ENCODE data around the gene ANKRD35. TPM values are rescaled to one million over a fixed set of nuclear protein-coding genes. Genes with fewer than 3 reads are reported as not detected.

Gene ANKRD35
- total and polyA plus RNA-seq, 12 donors = 0.28 to 2.1 (median 0.56) TPM

DNA sequence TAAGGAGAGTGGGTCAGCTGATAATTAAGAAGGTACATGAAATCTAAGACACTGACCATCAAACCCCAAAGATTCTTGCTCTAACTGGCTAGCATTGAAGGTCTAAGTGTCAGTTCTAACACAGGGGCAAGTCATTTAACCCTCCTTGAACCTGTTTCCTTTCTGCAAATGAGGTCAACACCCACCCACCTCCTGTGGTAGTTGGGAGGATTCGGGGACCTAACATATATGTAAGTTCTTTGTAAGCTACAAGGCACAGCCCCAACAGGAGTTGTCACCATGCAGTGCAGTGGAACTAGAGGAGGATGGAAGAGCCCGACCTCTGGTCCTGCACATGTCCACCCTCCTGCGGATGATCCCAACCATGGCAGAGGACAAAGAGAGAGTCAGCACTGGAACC, 37.8 kb downstream of the ANKRD35 start:
- Histone ChIP-seq H3K9me3 (no peaks in the 10 kb centered on the region), H3K36me3 (peaks cover 0 to 66% (median 33%) of the 10 kb centered on the region in 9 donors), H3K27me3 (no peaks in the 10 kb centered on the region), H3K4me3 (no peak overlapping the region), H3K4me1 (peaks cover 0 to 19% (median 16%) of the 10 kb centered on the region in 9 donors), H3K27ac (no peak overlapping the region)
- ATAC-seq = no peak
- no peak for DNase-seq
- TF ChIP-seq, protein P1, sequence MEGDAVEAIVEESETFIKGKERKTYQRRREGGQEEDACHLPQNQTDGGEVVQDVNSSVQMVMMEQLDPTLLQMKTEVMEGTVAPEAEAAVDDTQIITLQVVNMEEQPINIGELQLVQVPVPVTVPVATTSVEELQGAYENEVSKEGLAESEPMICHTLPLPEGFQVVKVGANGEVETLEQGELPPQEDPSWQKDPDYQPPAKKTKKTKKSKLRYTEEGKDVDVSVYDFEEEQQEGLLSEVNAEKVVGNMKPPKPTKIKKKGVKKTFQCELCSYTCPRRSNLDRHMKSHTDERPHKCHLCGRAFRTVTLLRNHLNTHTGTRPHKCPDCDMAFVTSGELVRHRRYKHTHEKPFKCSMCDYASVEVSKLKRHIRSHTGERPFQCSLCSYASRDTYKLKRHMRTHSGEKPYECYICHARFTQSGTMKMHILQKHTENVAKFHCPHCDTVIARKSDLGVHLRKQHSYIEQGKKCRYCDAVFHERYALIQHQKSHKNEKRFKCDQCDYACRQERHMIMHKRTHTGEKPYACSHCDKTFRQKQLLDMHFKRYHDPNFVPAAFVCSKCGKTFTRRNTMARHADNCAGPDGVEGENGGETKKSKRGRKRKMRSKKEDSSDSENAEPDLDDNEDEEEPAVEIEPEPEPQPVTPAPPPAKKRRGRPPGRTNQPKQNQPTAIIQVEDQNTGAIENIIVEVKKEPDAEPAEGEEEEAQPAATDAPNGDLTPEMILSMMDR (IDR thresholded peaks at IDR 0.05) = no peak
- intact Hi-C loops (cut with DNase I) = loop anchor here in 8 of 10 donors (5.0 to 10.0 kb wide), 9 partner anchors 63 to 169 kb away; partner anchors contain the start of genes ITGA10 (in 3 of the 8) and PEX11B (in 3 of the 8)
- 76% methylated on average over 3 of the region's 3 CpGs for WGBS, 2 donors

DNA sequence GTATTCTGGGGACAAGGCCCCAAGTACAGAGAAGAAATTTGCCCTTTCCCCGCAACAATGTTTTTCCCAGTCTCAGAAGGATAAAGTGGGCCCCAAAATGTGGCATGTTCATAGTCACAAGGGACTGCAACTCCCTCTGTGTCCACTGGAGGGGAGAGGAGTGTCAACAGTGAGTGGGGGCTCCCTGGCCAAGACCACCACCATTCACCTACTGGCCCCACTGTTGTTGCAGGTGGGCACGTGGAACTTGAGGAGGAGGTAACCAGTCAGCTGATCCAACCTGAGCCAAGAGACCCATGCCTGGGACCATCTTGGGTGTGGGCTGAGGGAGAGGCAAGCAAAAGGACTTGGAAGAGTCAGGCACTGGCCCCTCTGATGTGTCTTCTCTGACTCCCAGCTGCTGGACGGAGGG, 39.5 kb downstream of the ANKRD35 start:
- Histone ChIP-seq H3K27ac (peak overlapping the region in 9 of 10 donors; percentile 48 to 86 (median 81)), H3K4me3 (peak overlapping the region in 9 of 10 donors; percentile 40 to 69 (median 65)), H3K27me3 (no peaks in the 10 kb centered on the region), H3K9me3 (no peaks in the 10 kb centered on the region), H3K4me1 (peaks cover 0 to 19% (median 16%) of the 10 kb centered on the region in 9 donors), H3K36me3 (peaks cover 0 to 66% (median 39%) of the 10 kb centered on the region in 9 donors)
- ATAC-seq (peak; percentile 35 to 72 (median 54)), DNase-seq (peak in 1 of 2 donors; percentile 13)
- intact Hi-C loops (cut with DNase I) = loop anchor here in 8 of 10 donors (5.0 to 10.0 kb wide), 9 partner anchors 61 to 171 kb away; partner anchors contain the start of genes ITGA10 (in 3 of the 8) and PEX11B (in 3 of the 8)
- WGBS, 2 donors = 66 to 74% methylated on average over 3 of the region's 3 CpGs
- TF ChIP-seq, protein P1 (IDR thresholded peaks at IDR 0.05) = peak; percentile 15 to 65 (median 49)

DNA sequence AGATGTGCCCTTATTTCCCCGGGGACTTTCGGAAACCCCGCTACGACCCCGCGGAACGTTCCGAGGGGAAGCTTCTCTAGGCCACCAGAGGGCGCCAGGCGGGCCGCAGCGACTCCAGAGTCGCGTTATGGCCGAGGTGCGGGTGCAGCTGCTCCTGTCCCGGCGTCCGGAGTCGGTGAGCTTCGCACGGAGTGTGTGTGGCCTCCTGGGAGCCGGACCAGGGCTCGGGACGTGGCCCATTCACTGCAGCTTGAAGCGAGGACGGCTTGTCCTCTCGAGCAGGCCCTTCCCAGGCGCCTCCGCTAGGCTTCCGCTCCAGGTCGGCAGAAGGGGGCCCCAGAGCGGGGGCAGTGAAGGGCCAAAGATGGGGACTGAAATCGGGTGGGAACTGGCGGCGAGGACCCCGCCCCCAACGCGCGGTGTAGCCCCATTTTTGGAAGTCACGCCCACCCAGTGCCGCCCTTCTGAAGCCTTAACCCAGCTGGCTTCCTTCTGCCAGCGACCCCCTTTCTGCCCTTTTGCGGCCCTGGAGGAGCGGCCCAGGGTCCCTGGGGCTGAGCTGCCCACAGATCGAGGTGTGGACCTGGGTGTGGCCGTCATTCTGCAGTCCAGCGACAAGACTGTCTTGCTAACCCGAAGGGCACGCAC, 40.0 kb downstream of the ANKRD35 start, which contains the start of gene NUDT17:
Gene NUDT17, plus strand, starts transcription at position 117 of the 648 bp plus-strand sequence. Its CDS starts 11 bp downstream, at position 128.
- H3K4me1 ChIP-seq = peaks cover 0 to 19% (median 16%) of the 10 kb centered on the region in 9 donors
- WGBS, 2 donors = 2% methylated on average over 50 of the region's 50 CpGs
- peak within 1 kb of the TSS in 9 of 10 donors; percentile 48 to 86 (median 81) for H3K27ac ChIP-seq
- peak; percentile 82 to 94 (median 90) for ATAC-seq
- intact Hi-C loops (cut with DNase I) = loop anchor here (1.0 to 10.0 kb wide), 11 partner anchors 41 to 172 kb away; partner anchors contain the start of genes ITGA10 (in 3 of the 10) and PEX11B (in 3 of the 10)
- peak within 1 kb of the TSS; percentile 14 to 69 (median 65) for H3K4me3 ChIP-seq
- TF ChIP-seq, protein P1 (IDR thresholded peaks at IDR 0.05) = peak; percentile 92 to 99 (median 96)
- H3K36me3 ChIP-seq = peaks cover 0 to 66% (median 36%) of the 10 kb centered on the region in 9 donors
- peak; percentile 77 to 83 for DNase-seq
- H3K27me3 ChIP-seq = no peaks in the 10 kb centered on the region
- no peaks in the 10 kb centered on the region for H3K9me3 ChIP-seq

DNA sequence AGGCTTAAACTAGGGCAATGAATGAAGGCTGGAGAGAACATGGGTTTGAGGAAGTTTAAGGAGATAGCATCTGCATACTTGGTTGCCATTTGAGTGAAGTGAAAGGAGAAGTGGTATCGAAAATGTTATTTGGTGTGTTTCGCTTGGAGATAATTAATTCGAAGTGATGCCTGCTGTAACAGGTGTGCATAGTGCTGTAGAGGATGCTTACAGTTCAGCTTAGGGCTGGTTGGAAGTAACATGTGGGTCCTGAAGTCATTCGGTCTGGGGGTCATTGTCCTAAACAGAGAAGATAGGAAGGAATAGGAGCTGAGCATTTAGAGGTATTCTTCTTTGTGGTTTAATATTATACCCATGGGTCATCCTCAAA, 40.5 kb downstream of the ANKRD35 start:
- intact Hi-C loops (cut with DNase I) = loop anchor here (1.0 to 10.0 kb wide), 11 partner anchors 41 to 172 kb away; partner anchors contain the start of genes ITGA10 (in 3 of the 10) and PEX11B (in 3 of the 10)

More for the DNA sequence above, 40.5 kb downstream of the ANKRD35 start:
- peak in 7 of 8 donors; percentile 8 to 53 (median 39) for ATAC-seq
- DNase-seq = no peak
- H3K27me3 ChIP-seq = no peaks in the 10 kb centered on the region
- peak overlapping the region in 9 of 10 donors; percentile 48 to 86 (median 81) for H3K27ac ChIP-seq
- 19 to 21% methylated on average over 4 of the region's 4 CpGs for WGBS, 2 donors
- peak overlapping the region; percentile 14 to 69 (median 65) for H3K4me3 ChIP-seq
- TF ChIP-seq, protein P1 (IDR thresholded peaks at IDR 0.05) = no peak
- no peaks in the 10 kb centered on the region for H3K9me3 ChIP-seq
- H3K4me1 ChIP-seq = peaks cover 0 to 19% (median 16%) of the 10 kb centered on the region in 9 donors
- H3K36me3 ChIP-seq = peaks cover 0 to 66% (median 34%) of the 10 kb centered on the region in 9 donors

All from heart right ventricle (tissue), 16 donors.